Adipocyte (in vitro differentiated cells): Measurements from ENCODE around the gene BRD3OS.
"Not testable (repeated sequence)": the region's sequence is repeated elsewhere in the genome, so short reads cannot be mapped to it uniquely, and the experiment has no call there.

ENCODE experiments used
- DNase-seq: peaks from one replicate; pipeline ENCODE4 v3.0.0-alpha.2; 2015; ENCODE audit warnings: low read depth
- H3K27me3 ChIP-seq: replicated peaks from 2 replicates; pipeline ENCODE4 v1.7.0; 2013; ENCODE audit warnings: mild to moderate bottlenecking, low read length, moderate library complexity; ENCODE audit not compliant: control insufficient read depth, insufficient read depth
- H3K36me3 ChIP-seq: 2 replicates; pipeline ENCODE4 v1.7.0; 2013; ENCODE audit warnings: low read length, mild to moderate bottlenecking, moderate library complexity; ENCODE audit not compliant: control insufficient read depth, insufficient read depth, severe bottlenecking
- H3K4me1 ChIP-seq: 2 replicates; pipeline ENCODE4 v1.7.0; 2013; ENCODE audit warnings: mild to moderate bottlenecking, low read length, moderate library complexity; ENCODE audit not compliant: control insufficient read depth, insufficient read depth
- H3K4me3 ChIP-seq: 2 replicates; pipeline ENCODE4 v1.7.0; 2013; ENCODE audit warnings: mild to moderate bottlenecking, low read length, moderate library complexity
- H3K9ac ChIP-seq: 2 replicates; pipeline ENCODE4 v1.7.0; 2013; ENCODE audit warnings: mild to moderate bottlenecking, low read length, moderate library complexity
- H3K9me3 ChIP-seq: 2 replicates; pipeline ENCODE4 v1.7.0; 2013; ENCODE audit warnings: mild to moderate bottlenecking, low read length, moderate library complexity; ENCODE audit not compliant: control insufficient read depth

BRD3OS gene

DNA sequence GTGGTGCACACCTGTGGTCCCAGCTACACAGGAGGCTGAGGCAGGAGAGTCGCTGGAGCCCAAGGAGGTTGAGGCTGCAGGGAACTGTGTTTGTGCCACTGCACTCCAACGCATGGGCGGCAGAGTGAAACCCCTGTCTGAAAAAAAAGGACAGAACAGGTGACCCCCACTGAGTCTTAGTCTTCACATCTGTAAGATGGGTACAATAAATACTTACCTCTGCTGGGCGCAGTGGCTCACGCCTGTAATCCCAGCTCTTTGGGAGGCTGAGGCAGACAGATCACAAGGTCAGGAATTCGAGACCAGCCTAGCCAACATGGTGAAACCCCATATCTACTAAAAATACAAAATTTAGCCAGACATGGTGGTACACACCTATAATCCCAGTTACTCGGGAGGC is 47.4 kb downstream of the BRD3OS start:
- DNase-seq, H3K9ac ChIP-seq, H3K36me3 ChIP-seq, H3K4me3 ChIP-seq, H3K4me1 ChIP-seq: not testable (repeated sequence)
- peaks cover 19% of the 10 kb centered on the region for H3K9me3 ChIP-seq
- H3K27me3 ChIP-seq = peaks cover 33% of the 10 kb centered on the region

DNA sequence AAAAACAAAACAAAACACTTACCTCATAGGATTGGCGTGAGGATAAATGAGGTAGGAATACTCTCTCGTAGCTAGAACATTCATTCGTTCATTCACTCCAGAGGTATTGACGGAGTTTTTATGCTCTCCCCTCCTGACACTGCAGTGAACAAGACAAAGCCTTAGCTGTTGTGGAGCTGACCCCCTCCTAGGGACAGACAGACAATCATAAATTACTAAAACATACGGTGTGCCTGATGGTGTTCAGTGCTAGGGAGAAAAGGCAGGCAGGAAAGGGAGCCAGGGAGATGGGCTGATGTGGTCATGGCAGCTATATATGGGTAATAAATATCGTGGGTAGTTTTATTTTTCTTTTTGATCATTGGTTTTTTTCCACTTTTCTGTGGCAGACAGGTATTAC is 48.2 kb downstream of the BRD3OS start:
- Histone ChIP-seq H3K9me3 (peaks cover 21% of the 10 kb centered on the region), H3K4me3 (no peak overlapping the region), H3K27me3 (peaks cover 33% of the 10 kb centered on the region), H3K36me3 (no peaks in the 10 kb centered on the region), H3K9ac (no peak overlapping the region), H3K4me1 (peaks cover 2% of the 10 kb centered on the region)
- no peak for DNase-seq

DNA sequence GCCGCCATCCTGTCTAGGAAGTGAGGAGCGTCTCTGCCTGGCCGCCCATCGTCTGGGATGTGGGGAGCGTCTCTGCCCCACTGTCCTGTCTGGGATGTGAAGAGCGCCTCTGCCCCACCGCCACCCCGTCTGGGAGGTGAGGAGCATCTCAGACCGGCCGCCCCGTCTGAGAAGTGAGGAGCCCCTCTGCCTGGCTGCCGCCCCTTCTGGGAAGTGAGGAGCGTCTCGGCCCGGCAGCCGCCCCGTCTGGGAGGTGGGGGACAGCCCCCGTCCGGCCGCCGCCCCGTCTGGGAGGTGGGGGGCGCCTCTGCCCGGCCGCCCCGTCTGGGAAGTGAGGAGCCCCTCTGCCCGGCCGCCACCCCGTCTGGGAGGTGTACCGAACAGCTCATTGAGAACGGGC is 50.4 kb downstream of the BRD3OS start:
- not testable (repeated sequence) for H3K36me3 ChIP-seq, H3K4me1 ChIP-seq, H3K4me3 ChIP-seq, H3K9ac ChIP-seq, DNase-seq
- Histone ChIP-seq H3K9me3 (peaks cover 38% of the 10 kb centered on the region), H3K27me3 (peaks cover 16% of the 10 kb centered on the region)

DNA sequence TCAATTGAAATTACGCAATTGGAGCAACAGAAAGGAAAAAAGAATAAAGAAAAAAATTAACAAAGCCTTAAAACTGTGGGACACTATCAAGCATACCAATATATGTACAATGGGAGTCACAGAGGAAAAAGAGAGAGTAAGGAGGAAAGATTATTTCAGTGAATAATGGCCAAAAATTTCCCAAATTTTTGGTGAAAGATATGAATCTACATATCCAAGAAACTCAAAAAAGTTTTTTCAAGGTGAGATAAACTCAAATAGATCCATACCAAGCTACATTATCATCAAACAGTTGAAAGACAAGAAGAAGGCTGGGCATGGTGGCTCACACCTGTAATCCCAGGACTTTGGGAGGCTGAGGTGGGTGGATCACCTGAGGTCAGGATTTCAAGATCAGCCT is 51.4 kb downstream of the BRD3OS start:
- H3K9ac ChIP-seq = no peak overlapping the region
- H3K27me3 ChIP-seq = peaks cover 7% of the 10 kb centered on the region
- no peak overlapping the region for H3K4me3 ChIP-seq
- no peaks in the 10 kb centered on the region for H3K36me3 ChIP-seq
- peaks cover 38% of the 10 kb centered on the region for H3K9me3 ChIP-seq
- DNase-seq = no peak
- no peaks in the 10 kb centered on the region for H3K4me1 ChIP-seq
